ENCODE results near the gene EIF5.

The EIF5 gene

GRCh38 chr14:103333754-103334643 is at the start of gene EIF5:
Gene EIF5 (plus strand): TSS chr14:103334237. CDS start chr14:103335861, 1,624 bp downstream.
- peak; percentile 95 for DNase-seq (ENCODE audit: low spot score)

DNA sequence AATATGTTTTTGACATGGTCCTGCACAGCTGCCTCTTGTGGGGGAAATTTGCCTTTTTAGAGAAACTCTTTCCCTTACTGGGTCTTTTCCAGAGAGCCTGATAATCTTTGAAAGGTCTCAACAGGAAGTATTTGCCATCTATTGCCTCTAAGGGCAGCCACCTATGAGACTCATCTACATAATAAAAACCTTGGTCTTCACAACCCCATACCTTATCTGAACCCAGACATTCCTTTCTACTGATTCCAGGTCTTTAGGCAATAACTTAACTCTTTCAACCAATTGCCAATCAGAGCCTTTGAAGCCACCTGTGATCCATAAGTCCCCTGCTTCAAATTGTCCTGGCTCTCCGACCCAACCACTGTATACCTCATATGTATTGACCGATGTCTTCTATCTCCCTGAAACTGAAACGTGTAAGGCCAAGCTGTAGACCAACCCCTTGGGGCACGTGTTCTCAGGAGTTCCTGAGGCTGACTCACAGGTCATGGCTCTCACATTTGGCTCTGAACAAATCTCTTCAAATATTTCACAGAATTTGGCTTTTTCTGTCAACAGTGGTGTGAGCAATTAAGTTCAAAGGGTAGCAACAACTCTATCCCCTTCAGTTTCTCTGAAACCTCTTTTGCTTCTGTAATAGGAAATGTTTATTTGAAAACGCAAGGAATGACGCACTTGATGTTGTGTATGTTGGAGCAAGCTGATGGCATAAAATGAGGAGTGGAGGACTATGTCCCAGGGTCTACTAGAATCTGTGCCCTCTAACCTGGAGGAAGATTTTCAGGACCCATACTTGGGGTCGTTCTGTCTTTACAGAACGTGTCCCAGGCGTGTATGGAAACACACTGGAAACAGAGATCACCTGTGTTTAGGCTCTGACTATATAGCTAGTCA is 49.2 kb upstream of the EIF5 start:
- no peak for DNase-seq (ENCODE audit: low spot score)

DNA sequence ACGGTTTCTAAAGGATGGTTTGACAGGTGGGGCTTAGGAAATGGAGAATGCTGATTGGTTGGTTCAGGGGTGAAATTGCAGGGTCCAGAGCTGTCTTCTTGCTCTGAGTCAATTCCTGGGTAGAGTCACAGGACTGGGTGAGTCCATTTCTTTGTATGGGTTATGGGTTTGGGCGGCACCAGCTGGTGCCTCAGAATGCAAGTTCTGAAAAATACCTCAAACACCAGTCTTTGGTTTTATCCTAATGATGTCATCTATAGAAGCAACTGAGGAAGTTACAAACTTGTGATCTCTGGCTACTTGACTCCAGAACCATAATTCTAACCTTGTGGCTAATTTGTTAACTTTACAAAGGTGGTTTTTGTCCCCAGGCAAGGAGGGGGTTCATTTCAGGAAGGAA is 47.6 kb upstream of the EIF5 start:
- DNase-seq (ENCODE audit: low spot score) = no peak

- DNase-seq (ENCODE audit: low spot score) = no peak
Observed at GRCh38 chr14:103286968-103287850, 46.8 kb upstream of the EIF5 start.

DNA sequence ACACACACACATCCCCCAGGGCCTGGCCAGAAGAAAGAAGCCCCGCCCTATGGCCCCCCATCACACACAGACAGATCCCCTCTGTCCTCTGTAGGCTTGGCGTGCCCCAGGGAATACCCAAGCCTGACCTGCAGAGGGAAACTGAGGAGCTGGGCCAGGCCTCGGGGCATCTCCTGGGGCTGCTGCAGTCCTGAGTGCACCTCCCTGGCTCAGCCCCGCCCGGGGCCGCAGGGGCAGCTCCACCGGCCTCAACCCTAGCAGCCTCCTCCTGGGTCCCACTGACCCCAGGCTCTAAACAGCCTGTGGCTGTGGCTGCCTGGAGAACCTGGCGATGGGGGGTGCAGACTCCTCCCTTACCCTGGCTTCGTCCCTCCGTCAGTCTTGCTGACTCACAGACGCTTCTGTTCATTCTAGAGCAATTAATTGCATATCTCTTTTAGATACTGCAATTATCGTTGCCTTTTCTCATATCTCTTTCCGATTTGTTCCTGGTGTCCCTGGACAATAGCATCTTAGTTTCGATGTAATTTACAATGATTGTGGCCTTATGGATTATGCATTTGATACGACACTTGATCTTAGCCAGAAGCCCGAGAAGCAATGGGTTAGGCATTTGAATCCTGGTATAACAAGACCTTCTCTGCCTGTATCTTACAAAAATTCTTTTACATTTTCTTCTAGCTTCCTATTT is 45.8 kb upstream of the EIF5 start:
- no peak for DNase-seq (ENCODE audit: low spot score)

DNA sequence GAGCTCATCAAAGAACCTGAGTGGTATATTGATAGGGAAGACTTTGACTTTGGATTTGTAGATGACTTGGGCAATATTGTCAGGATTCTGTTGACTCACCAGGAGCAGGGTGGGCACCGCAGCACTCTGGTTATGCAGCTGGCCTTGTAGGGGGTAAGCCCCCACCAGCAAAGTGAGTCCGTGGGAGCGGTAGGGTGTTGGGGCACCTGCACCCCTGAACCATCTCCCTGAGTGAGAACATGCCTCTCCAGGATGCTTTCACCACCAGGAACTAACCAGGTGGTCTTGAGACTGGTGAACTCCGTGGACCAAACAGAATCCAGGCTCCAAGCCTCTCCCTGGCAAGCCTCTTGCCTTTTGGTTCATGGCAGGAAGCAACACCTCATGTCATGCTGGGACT is 44.0 kb upstream of the EIF5 start:
- DNase-seq (ENCODE audit: low spot score) = no peak

- no peak for DNase-seq (ENCODE audit: low spot score)
Observed at GRCh38 chr14:103290494-103290893, 43.5 kb upstream of the EIF5 start.

- no peak for DNase-seq (ENCODE audit: low spot score)
Observed at GRCh38 chr14:103290961-103291360, 43.1 kb upstream of the EIF5 start.

DNA sequence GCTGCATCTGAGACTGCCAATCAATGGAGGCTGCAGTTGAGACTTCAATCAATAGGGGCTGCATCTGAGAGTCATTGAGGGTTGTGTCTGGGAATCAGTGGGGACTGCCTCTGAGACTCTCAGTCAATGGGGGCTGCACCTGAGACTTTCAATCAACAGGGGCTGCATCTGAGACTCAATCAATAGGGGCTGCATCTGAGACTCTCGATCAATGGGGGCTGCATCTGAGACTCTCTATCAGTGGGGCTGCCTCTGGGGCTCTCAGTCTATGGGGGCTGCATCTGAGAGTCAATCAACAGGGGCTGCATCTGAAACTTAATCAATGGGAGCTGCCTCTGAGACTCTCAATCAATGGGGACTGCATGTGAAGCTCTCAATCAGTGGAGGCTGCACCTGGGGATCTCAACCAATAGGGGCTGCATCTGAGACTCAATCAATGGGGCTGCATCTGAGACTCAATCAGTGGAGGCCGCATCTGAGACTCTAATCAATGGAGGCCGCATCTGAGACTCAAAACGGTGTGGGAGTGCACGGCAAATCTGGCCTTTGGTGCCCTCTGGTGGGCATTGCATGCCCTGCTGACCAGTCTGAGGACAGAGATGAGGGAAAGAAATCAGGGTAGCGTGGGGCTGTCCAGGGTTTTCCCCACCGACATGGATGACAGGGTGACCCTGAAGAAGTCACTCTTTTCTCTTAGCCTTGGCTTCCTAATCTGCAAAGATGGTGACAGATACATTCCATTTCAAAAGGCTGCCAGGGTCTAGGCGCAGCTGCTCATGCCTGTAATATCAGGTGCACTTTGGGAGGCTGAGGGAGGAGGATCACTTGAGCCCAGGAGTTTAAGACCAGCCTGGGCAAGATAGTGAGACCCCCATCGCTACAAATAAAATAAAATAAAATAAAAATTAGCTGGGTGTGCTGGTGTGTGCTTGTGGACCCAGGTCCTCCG is 41.3 kb upstream of the EIF5 start:
- peak; percentile 85 for DNase-seq (ENCODE audit: low spot score)

GRCh38 chr14:103293465-103293864 is 40.6 kb upstream of the EIF5 start:
- no peak for DNase-seq (ENCODE audit: low spot score)

DNA sequence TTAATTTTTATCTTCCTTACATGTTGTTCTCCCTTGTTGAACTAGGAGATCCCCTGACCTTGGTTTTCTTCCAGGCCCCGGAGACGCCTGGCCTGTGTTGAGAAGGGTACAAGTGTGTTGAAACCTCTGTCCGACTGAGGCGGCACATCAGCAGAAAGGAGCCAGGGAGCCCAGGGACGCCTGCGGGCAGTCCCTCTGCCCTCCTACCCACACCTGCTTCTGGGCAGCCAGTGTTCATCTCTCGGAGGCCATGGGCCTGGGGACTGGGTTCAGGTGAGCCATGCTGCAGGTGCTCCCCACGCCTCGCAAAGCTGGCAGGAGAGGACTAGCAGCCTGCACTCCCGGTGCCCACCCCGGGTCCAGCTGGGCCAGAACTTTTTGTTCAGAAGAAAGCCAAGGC is 39.9 kb upstream of the EIF5 start:
- DNase-seq (ENCODE audit: low spot score) = no peak

- DNase-seq (ENCODE audit: low spot score) = no peak
Observed at GRCh38 chr14:103296007-103296406, 38.0 kb upstream of the EIF5 start.

DNA sequence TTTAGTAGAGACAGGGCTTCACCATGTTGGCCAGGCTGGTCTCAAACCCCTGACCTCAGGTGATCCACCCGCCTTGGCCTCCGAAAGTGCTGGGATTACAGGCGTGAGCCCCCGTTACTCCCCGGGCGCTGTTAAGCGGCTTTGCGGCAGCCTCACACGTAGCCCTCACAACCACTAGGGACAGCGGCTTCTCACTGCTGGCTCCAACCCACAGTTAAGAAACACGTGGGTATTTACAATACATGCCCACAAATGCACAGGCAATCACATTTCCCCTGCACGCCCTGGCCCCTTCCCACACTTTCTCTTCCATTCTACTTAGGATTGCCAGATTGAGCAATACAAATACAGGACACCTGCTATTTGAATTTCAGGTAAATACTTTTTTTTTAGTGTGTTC is 37.0 kb upstream of the EIF5 start:
- no peak for DNase-seq (ENCODE audit: low spot score)

DNA sequence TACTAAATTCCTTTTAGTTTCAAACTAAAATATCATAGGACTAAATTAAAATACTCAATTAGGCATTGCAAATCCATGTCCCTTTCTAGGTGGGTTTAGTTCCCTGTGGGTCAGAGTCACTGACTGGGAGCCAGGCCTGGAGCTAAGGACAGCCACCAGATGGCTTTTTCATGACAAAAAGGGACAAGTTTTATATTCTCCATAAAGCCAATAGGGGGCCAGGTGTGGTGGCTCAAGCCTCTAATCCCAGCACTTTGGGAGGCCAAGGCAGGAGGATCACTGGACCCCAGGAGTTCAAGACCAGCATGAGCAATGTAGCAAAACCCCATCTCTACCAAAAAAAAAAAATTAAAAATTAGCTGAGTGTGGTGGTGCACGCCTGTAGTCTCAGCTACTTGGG is 35.4 kb upstream of the EIF5 start:
- DNase-seq (ENCODE audit: low spot score) = no peak

- no peak for DNase-seq (ENCODE audit: low spot score)
Observed at GRCh38 chr14:103301512-103302354, 32.3 kb upstream of the EIF5 start.

DNA sequence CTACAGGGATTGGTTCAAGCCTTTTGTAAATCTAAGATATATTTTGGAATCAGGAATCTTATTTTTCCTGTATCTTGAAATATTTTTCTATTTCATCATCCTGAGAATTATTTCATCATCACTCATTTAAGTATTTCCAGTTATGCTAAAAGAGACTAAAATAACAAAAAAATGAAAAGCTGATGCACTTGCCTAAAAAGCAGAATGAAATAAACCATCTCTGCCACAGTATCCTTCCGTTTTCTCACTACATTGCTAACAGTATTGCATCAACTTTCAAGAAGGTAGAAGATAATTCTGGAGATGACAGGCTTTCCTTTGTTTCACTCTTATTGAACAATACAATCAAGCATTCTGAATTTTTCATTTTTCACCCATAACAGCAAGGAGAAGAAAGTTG is 31.1 kb upstream of the EIF5 start:
- DNase-seq (ENCODE audit: low spot score) = no peak

- no peak for DNase-seq (ENCODE audit: low spot score)
Observed at GRCh38 chr14:103304706-103305105, 29.3 kb upstream of the EIF5 start.

GRCh38 chr14:103308717-103309616 is 25.1 kb upstream of the EIF5 start:
- DNase-seq (ENCODE audit: low spot score) = no peak
